Tibial nerve (tissue), 3 donors: ENCODE data around the gene CA10.

Source experiments
- POLR2A ChIP-seq, 2 donors: fragments of 450-650 bp; IDR thresholded peaks; one replicate each; pipeline ENCODE4 v1.6.1; 2017; ENCODE audit warnings: antibody characterized with exemption in 2 of 2, mild to moderate bottlenecking in 2 of 2, moderate library complexity in 2 of 2
- TF ChIP-seq, protein P1 (sequence below), 5 experiments: fragments of 200-600 bp in 3 of 5; fragments of 450-650 bp in 2 of 5; sonication (generic) in 3 of 5; IDR thresholded peaks; one replicate each; pipeline ENCODE4 v1.5.1; 2016 to 2019; ENCODE audit warnings: antibody characterized with exemption in 5 of 5, mild to moderate bottlenecking in 3 of 5, moderate library complexity in 2 of 5

- TF ChIP-seq POLR2A (IDR thresholded peaks at IDR 0.05), result no peak
- TF ChIP-seq, protein P1, sequence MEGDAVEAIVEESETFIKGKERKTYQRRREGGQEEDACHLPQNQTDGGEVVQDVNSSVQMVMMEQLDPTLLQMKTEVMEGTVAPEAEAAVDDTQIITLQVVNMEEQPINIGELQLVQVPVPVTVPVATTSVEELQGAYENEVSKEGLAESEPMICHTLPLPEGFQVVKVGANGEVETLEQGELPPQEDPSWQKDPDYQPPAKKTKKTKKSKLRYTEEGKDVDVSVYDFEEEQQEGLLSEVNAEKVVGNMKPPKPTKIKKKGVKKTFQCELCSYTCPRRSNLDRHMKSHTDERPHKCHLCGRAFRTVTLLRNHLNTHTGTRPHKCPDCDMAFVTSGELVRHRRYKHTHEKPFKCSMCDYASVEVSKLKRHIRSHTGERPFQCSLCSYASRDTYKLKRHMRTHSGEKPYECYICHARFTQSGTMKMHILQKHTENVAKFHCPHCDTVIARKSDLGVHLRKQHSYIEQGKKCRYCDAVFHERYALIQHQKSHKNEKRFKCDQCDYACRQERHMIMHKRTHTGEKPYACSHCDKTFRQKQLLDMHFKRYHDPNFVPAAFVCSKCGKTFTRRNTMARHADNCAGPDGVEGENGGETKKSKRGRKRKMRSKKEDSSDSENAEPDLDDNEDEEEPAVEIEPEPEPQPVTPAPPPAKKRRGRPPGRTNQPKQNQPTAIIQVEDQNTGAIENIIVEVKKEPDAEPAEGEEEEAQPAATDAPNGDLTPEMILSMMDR (IDR thresholded peaks at IDR 0.05), result no peak
These were observed 266.6 kb downstream of the CA10 start for GRCh38 chr17:51891936-51892335.
